Left colon (tissue), 2 donors: Measurements from ENCODE around the gene SIK3. TPM values are rescaled to one million over a fixed set of nuclear protein-coding genes. Genes with fewer than 3 reads are reported as not detected.

Source experiments
- ATAC-seq: fragments of 200-7000 bp; cut with Tn5 transposase; one replicate; pipeline ENCODE4 v1.9.1; 2020; ENCODE audit warnings: mild to moderate bottlenecking, moderate library complexity
- DNase-seq, 2 donors: peaks; one replicate each; pipeline ENCODE4 v3.0.0-alpha.2; 2020
- intact Hi-C, 2 donors: fragments of 100-400 bp; cut with DNase I in 1 of 2; cut with micrococcal nuclease in 1 of 2; formaldehyde crosslinking; loops; one replicate each; pipeline versions ENCODE4 v1.11.2 to v1.14.0; 2022; cut with DNase I, micrococcal nuclease
- total RNA-seq, 2 donors: library from RNA; stranded (reverse); fragmentation: NEBNext Ultra II Directional; extraction: Animal tissue kit (Norgen Biotek cat#: 25700); gene quantifications; one replicate each; pipeline ENCODE4 v1.2.1, GENCODE V29; 2021
- donor health status: DM: no; HTN: no; CAD: no.
- donor health status: DM: yes; HTN: yes; CAD: no.

Gene SIK3
- total RNA-seq, 2 donors from 2014 or later: 35.3 to 39.0 TPM

DNA sequence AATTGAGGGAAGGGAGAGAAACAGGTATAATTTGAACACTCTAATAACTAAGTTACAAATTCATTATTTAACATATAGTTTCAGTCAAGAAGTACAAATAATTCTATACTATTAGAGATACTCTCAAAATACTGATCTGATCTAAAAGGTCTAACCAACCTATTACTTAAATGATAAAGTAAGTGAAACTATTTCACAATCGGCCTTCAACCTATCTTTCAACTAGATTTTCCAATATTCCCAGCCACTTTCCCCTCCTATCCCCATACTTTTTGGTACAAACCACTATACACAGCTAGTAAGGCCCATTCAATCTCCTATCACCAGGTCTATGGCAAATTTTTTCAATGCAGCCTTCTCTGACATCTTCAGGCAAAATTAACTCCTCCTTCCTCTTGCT is 106.7 kb downstream of the SIK3 start:
- DNase-seq (no peak), ATAC-seq (no peak)
- intact Hi-C loops: no loop called here

DNA sequence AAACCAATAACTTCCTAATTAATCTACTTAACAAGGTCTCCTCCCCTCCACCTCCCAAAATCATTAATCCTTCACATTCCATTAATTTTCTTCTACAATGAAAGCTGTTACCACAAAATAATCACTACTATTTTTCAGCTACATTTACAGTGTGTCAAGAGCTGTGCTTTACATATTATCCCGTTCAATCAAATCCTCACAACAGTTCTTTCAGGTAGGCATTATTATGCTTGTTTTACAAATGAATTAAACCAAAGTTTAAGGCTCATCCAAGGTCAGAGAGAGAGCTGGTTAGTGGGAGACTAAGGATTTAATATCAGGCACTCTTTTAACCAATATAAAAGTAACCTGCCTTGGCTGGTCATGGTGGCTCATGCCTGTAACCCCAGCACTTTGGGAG is 107.4 kb downstream of the SIK3 start:
- DNase-seq: no peak
- no peak for ATAC-seq
- intact Hi-C loops: no loop called here

DNA sequence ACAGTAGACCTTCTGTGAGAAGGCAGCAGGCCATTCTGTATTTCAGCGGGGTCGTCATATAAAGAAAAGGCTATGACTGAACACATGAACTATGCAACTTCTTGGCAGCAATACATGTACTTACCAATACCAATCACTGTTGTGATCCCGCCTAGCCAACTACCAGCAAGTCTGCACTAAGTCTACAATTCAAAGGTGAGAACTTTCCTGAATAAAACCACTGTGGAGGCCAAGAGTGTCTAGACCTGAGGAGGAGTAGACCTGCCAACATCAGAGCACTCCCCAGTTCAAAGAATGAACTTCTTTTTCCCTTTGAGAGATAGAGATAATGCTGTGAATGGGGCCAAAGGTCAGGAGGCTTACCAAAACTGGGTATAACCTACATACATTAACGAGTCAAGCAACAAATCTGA is 108.2 kb downstream of the SIK3 start:
- intact Hi-C loops: no loop called here
- ATAC-seq: peak; percentile 93
- no peak for DNase-seq

DNA sequence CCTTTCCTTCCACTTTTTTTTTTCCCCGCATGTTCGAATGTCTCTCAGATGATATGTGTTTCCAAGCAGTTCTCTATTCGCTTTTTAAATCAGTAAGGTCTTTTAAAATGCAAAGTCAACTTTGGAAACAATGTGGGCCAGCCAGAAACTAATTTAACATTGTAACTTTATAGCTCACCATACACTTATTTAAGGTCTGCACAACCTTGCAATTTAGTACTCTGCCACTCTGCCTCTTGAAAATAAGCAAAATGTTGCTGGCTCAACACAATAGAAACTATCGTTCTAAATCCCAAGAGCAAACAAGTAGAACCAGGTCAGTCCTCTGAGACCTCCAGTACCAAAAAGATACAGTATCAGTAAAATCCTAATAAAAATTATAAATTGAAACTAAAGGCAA is 109.0 kb downstream of the SIK3 start:
- no peak for ATAC-seq
- intact Hi-C loops: no loop called here
- DNase-seq: no peak

DNA sequence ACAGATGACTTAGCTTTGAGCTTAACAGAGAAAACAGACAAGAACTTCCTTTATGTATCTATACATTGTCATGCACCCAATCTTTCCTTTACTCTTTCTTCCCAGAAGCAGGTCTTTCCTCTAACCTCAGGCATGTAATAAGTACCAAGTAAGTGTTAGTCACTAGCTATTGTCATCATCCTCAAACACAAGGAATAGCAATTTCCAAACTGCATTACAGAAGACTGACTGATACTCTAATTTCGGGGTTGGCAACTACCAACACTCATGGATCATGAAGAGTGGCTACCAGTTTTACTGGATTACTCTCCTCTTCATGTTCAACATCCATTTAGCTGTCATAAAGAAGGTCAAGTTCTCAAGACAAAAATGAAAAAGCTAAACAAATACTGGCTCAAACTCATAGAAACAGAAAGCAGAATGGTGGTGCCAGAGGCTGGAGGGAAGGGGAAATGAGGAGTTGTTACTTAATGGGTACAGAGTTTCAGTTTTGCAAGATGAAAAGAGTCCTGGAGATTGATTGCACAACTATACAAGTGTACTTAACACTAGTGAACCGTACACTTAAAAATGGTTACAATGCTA is 111.6 kb downstream of the SIK3 start:
- DNase-seq (no peak), ATAC-seq (peak; percentile 44)
- intact Hi-C loops: no loop called here

DNA sequence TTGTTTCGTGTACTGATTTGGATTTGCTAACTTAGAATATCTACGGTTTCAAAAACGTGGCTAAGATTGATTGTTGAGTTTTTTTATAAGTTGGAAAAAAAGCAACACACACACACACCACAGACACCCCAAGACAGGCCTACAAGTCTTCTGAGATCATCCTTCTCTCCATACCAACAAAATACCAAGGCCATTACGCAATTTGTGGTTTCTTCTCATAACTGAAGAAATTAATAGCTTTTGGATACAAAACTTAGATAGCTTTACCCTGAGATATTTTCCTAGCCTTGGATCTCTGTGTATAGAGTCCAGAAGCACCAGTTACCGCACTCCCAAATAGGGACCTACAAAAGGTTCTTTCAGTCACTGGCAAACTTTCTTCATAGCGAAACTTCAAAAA is 113.6 kb downstream of the SIK3 start:
- DNase-seq: no peak
- intact Hi-C loops: no loop called here
- no peak for ATAC-seq

DNA sequence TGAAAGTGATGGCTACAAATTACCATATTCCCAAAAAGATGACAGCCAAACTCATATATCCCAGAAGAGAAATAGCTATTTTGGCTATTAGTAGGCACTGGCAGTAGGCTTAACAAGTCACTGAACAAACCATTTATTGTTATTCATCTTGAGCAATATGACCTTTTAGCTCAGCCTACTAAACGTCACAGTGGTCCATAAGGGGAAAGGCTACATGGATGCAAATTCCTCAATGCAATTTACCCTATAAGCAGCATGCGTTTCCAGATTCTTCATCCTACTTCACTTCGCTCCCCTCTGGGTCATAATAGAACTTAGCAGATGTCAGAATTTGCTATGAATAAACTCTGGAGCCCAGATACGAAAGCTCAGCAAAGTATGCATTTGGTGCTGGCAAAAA is 114.0 kb downstream of the SIK3 start:
- DNase-seq (no peak), ATAC-seq (no peak)
- intact Hi-C loops: no loop called here

DNA sequence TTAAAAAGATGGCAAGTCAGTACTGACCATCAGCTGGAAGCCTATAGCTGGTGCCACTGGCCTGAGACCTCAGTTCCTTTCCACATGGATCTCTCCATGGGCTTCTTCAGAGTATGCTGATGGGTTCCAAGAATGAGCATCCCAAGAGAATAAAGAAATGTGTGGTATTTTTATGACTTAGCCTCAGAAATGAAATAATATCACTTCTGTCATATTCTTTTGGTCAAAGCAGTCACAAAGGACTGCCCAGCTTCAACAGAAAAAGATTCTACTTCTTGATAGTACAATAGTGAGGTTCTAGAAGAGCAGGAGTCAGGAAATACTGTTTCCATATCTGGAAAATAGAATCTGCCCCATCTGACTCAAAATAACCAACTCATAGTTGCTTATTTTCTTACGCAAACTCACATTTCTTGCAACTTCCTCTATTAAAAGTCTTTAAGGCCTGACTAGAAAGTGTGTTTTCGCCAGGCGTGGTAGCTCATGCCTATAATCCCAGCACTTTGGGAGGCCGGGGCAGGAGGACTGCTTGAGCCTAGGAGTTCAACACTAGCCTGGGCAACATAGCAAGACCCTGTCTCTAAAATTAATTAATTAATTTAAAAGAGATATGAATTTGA is 116.9 kb downstream of the SIK3 start:
- no peak for ATAC-seq
- no peak for DNase-seq
- intact Hi-C loops: no loop called here

DNA sequence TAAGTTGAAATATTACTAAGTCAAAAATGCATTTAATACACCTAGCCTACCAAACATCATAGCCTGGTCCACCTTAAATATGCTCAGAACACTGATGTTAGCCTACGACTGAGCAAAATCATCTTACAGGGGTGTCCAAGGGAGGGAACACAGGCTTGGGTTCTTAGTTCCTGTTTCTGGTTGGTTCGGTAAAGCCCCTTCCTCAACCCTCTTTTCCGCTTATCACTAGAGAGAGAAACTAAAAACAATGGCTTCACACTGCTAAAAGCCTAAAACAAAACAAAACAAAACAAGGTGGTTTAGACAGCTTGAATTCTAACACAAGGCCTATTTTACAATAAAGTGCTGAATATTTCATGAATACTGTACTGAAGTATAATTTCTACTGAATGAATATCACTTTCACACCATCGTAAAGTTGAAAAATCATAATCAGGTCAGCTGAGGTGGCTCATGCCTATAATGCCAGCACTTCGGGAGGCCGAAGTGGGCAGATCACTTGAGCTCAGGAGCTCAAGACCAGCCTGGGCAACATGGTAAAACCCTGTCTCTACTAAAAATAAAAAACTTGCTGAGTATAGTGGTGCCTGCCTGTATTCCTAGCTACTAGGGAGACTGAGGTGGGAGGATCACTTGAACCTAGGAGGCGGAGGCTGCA is 118.0 kb downstream of the SIK3 start:
- intact Hi-C loops: no loop called here
- ATAC-seq: no peak
- no peak for DNase-seq

DNA sequence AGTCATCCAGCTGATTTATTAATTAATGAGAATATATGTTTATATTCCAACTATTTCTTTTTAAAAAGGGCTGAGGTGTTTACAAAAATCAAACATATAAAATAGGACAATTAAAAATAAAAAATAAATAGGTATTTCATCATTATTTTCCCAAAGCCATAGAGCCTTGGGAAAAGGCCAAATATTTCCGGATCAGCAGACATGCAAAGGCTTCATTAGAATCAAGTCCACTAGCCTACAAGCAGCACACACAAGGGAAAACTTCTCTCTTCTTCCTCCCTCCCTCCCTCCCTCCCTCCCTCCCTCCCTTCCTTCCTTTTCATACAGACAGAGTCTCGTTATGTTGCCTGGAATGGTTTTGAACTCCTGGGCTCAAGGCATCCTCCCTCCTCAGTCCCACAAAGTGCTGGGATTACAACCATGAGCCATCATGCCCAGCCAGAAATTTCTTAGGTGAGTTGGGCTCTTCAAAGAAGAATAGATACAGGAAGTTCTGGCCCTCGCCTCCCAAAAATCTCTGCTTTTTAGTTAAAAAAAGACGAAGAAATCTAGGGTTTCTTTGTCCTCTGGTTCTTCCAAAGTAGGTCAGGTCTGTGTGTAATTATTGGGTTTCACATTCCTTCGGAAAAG is 121.2 kb downstream of the SIK3 start:
- intact Hi-C loops: no loop called here
- DNase-seq: no peak
- no peak for ATAC-seq

DNA sequence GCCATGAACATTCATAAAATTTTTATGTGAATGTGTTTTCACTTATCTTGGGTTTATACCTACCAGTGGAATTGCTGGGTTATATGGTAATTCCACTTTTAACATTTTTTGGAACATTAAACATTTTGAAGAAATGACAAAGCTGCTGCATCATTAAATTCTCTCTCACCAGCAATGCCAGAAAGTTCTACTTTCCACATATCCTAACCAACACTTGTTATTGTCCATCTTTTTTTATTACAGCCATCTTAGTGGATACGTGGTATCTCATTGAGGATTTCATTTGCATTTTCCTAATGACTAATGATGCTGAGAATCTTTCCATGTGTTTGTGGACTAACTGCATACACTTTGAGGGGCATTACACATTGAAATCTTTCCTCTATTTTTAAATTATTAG is 122.6 kb downstream of the SIK3 start:
- no peak for DNase-seq
- intact Hi-C loops: no loop called here
- no peak for ATAC-seq

DNA sequence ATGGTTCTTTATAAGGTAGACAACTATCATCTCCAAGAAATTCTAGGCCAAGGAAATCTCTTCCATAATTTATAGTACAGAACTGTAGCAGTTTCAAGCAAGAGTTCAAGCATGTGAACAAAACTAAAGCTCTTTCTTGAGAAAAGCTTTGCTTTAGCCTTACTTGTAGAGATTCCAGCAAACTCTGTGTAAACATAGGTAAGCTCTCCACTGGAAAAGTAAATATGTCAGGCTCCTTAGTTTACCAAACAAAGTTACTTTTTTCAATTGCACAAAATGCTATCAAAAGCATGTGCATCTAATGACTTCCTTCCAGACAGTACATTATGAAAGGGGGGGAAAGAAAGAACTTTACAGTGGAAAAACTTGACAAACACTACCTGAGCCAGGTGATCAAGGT is 125.0 kb downstream of the SIK3 start:
- intact Hi-C loops: no loop called here
- DNase-seq: no peak
- ATAC-seq: no peak

DNA sequence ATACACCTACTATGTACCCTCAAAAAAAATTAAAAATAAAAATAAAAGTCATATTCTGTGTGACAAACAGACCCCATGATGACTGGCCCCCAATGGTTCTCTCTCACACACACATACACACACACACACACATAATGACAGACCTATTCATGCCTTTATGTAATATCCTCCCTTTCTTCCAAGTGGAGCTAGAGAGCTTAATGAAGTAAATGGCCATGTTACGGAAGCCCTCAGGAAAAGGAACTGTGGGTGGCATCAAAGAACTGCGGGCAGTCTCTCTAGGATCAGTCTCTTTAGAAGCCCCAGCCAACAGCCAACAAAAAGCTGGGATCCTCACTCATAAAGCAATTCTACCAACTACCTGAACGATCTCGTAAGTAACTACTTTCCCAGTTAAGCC is 125.5 kb downstream of the SIK3 start:
- intact Hi-C loops: no loop called here
- ATAC-seq: peak; percentile 31
- no peak for DNase-seq

DNA sequence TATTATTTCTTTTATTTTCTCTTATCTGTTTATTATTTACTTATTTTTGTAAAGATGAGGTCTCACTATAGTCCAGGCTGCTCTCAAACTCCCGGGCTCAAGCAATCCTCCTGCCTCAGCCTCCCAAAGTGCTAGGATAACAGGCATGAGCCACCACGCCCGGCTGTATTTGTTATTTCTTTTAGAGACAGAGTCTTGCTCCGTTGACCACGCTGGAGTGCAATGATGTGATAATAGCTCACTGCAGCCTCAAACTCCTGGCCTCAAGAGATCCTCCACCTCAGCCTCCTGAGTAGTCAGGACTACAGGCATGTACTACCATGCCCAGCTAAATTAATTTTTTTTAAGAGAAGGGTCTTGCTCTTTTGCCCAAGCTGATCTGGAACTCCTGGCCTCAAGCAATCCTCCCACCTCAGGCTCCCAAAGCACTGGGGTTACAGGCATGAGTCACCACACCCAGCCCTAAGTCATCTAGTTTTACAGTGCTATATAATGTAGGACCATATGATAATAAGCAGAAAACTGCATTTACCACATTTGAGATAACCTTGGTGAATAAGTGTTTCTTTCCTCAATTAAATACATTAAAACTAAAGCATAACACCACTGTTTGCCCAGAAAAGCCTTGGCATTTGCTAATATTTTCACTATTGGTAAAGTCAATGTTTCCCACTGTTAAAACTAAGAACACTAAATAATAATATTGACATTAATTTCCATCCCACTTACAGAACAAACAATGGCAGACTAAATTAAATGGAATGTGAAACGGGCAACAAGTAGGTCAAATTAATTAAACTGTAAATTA is 127.5 kb downstream of the SIK3 start:
- ATAC-seq (peak; percentile 92), DNase-seq (peak; percentile 30 to 46)
- intact Hi-C loops: no loop called here

DNA sequence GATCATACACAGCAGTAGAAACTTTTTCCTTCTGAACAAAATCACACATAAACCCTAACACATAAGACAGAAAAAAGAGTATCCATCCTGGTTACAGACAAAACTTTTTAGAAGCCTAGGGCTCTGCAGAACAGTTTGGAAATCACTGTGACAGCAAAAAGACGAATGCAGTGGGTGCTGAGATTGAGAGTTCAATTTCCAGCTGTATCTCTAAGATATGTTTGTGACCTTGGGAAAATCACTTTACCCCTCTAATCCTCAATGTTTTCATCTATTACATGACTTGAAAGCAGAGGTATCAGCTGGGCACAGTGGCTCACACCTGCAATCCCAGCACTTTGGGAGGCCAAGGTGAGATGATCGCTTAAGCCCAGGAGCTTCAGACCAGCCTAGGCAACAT is 128.5 kb downstream of the SIK3 start:
- DNase-seq (no peak), ATAC-seq (no peak)
- intact Hi-C loops: no loop called here

DNA sequence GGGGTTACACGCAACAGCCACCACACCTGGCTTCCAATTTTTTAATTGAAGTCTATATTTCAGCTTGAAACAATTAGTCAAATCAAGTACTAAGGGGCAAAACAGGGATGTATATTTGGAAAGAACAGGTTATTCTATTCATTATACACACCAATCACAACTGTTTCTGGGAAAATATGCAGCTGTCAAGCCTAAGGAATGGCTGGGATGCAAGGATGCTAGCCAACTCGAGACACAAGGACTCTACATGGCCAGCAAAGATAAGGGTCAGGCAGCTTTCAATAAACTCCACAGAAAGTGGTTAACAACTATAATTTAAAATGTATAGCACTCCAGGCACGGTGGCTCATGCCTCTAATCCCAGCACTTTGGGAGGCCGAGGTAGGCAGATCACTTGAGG is 134.0 kb downstream of the SIK3 start:
- ATAC-seq: no peak
- DNase-seq: no peak

DNA sequence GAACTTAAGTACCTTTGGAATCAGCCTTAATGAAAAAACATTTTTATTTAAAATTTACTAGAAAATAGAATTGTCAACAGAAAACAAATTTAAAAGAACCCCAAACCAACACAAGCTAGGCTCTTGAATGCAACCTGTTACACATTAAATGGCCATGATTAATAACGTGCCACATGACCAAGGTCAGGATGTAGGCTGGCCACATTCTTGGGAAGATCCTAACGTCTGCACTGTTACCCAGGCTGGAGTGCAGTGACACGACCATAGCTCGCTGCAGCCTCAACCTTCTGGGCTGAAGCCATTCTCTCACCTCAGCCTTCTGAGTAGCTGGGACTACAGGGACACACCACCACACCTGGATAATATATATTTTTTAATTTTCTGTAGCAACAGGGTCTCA is 134.4 kb downstream of the SIK3 start:
- no peak for ATAC-seq
- intact Hi-C loops: no loop called here

More for the DNA sequence above, 134.0 kb downstream of the SIK3 start:
- intact Hi-C loops: no loop called here

DNA sequence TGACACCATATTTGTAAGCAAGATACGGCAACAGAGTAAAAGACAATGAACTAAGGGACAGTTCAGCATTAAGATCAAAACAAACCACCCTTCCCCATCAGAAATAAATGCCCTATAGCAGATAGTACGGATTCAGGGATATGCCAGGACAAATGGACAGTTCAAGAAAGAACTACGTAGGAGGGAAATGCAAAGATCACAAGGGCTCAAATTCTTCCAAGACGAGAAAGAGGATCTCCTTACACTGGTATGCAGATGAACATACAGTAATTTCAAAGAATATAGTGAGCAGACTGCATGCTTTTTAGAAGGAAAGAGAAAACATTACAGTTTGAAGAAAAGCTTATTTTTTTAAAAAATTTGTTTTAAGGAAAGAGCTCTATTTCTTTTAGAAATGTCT is 136.1 kb downstream of the SIK3 start:
- DNase-seq (no peak), ATAC-seq (no peak)

More for the DNA sequence above, 134.4 kb downstream of the SIK3 start:
- no peak for DNase-seq

DNA sequence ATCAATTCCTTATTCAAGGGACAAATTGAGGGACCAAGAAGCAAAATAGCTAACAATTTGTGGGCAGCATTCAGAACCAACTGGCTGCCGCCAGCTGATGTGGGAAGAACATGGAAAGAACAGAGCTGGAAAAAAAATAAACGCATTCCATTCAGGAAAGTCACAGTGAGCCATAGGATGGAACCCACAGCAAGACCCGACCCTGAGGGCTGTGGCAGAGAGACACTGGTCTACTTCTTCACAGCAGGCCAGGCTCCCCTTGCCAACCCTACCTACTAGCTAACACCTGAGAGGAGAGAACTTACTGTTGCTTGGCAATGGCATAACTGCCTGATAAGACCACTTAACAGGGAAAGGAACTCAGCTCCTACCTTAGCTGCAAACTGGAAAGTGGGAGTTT is 137.3 kb downstream of the SIK3 start:
- intact Hi-C loops: no loop called here
- no peak for DNase-seq
- ATAC-seq: peak; percentile 16

More for the DNA sequence above, 136.1 kb downstream of the SIK3 start:
- intact Hi-C loops: no loop called here
